GM19025 (cell line): Measurements from ENCODE around the gene SH3D21.

Experiments used
- ATAC-seq: cut with Tn5 transposase; IDR thresholded peaks from one replicate; pipeline ENCODE4 v1.9.1; 2021; ENCODE audit warnings: mild to moderate bottlenecking, low read depth, moderate library complexity; ENCODE audit not compliant: unreplicated experiment

SH3D21 gene

GRCh38 chr1:36306210-36306901 lies at the start of gene SH3D21:
SH3D21 (plus strand) TSS chr1:36306368; CDS start chr1:36306421, 53 bp downstream.
- peak; percentile 22 for ATAC-seq

DNA sequence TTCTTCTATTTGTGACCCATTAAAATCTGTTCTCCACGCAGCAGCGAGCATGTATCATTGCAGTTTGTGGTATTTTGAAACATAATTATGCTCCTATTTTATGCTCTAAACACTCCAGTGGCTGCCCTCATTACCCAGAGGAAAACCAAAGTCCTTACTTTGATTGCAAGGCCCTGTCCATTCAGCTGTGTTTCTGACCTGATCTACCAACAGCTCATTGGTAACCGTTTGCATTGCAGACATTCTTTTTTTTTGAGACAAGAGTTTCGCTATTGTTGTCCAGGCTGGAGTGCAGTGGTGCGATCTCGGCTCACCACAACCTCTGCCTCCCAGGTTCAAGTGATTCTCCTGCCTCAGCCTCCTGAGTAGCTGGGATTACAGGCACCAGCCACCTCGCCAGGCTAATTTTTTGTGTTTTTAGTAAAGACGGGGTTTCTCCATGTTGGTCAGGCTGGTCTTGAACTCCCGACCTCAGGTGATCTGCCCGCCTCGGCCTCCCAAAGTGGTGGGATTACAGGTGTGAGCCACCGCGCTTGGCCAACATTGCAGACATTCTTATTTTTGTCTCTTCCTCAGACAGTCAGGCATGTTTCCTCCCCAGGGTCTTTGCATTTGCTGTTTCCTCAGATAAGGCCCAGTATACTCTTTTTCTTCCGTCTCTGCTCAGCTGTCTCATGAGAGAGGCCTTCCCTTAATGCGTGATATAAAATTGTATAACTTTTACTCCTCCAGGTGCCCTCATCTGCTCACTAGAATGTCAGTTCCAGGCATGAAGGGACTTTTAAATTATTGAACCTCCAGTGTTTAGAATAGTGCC lies 49.4 kb upstream of the SH3D21 start:
- ATAC-seq = no peak

DNA sequence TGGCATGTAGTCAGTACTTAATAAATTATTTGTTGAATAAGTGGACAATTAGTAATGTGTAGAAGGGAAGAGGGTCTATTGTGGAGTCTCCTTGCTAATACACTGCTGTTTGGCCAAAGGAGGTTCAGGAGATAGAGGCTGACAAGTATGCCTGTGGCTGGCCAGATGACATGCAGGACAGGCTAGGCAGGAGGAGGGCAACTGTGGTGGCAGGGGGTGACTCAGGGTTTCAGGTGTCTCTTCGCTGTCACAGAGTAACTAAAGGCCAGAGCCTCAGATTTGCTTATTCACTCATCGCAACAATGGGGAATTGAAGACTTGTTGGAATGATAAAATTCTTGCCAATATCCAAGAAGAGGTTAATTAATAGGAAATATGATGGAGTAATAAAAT lies 48.8 kb upstream of the SH3D21 start:
- ATAC-seq = no peak

GRCh38 chr1:36258960-36259344 lies 47.2 kb upstream of the SH3D21 start:
- ATAC-seq = no peak

DNA sequence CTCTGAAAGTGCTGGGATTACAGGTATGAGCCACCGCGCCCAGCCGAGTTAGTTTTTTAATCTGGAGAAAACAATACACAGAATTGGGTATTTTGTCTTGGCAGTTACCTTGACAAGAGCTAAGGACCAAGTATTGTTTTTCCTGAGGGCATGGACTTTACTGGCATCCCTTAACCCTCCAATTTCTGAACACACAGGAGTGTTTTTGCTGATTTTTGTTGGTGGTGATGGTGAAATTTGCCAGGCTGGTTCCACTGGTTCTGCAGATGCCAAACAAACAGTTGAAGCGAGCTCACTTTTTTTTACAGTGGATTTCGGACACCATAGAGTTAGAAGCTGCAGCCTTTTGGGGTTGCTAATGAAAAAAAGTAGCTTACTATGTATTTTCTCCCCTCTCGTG lies 37.2 kb upstream of the SH3D21 start:
- ATAC-seq = no peak

DNA sequence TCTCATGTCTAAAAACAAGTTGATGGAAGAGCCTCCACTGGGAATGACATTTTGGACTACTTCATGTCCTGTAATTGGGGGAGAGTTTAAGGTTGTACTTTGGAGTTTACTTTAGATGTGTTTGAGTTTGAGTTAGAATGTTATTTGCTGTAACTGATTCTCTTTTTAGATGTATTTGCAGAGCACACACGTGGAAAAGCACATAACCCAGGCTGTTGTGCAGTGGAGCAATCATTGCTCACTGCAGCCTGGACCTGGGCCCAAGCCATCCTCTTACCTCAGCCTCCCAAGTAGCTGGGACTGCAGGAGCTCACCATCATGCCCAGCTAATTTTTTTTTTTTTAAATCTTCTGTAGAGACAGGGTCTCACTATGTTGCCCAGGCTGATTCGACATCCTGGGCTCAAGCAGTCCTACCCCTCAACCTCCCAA lies 36.7 kb upstream of the SH3D21 start:
- no peak for ATAC-seq

- ATAC-seq = no peak
These were observed 33.1 kb upstream of the SH3D21 start for GRCh38 chr1:36273024-36273423.

- ATAC-seq = no peak
These were observed 32.0 kb upstream of the SH3D21 start for GRCh38 chr1:36274201-36274600.

- no peak for ATAC-seq
These were observed 29.5 kb upstream of the SH3D21 start for GRCh38 chr1:36276688-36277087.

DNA sequence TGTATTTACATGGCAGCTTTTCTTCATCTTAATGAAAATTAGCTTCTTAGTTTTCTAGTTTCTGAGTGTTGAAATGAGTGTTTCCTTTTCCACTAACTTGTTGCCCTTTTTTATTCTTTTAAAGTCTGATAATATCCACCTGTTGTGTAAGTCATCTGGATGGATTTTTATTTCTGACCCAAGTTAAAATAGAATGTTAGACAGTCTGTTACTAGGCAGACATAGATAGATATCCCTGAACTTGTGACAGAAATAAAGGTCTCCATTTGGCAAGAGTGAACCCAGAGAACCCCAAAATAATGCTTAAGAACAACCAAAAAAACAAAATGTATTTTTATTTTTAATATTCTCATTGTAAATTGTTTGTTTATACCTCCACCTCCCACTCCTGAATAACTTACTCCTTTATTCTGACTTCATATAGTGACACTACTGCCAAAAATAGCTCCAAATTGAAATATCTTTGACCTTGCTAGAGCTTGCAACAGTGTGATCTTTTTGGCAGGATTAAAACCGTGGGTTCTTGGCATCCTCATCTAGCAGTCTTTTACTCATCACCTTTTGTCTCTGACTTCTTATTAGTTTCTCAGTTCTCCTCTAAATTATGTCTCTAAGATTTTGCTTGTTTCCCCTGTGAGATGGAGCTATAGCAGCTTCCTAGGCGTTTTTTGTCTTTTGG lies 26.9 kb upstream of the SH3D21 start:
- ATAC-seq = no peak

GRCh38 chr1:36279789-36280296 lies 26.3 kb upstream of the SH3D21 start:
- no peak for ATAC-seq

GRCh38 chr1:36284061-36284460 lies 22.1 kb upstream of the SH3D21 start:
- no peak for ATAC-seq

- ATAC-seq = no peak
These were observed 21.7 kb upstream of the SH3D21 start for GRCh38 chr1:36284517-36284916.

- no peak for ATAC-seq
These were observed 20.6 kb upstream of the SH3D21 start for GRCh38 chr1:36285443-36286101.

DNA sequence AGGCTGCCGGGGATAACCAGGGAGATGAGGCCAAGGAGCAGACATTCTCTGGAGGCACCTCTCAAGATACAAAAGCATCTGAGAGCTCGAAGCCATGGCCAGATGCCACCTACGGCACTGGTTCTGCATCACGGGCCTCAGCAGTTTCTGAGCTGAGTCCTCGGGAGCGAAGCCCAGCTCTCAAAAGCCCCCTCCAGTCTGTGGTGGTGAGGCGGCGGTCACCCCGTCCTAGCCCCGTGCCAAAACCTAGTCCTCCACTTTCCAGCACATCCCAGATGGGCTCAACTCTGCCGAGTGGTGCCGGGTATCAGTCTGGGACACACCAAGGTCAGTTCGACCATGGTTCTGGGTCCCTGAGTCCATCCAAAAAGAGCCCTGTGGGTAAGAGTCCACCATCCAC lies 19.4 kb upstream of the SH3D21 start:
- no peak for ATAC-seq

DNA sequence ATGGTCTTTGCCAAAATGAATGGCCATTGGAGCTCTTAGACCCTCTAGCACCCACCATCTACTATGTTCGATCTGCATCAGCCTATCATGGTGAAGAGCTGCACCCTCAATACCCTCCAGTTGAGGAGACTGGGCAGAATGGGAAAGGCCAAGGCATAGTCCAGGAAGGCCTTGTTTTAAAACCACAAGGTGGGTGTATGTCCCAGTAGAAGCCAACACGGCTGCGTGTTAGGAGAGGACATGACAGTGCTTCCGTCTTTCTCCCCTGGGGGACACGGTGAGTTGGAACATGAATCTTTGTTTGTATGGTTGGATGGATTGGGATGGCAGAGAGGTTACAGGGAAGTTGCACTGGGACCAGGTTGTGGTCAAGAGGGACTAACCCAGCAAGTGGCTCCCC lies 18.6 kb upstream of the SH3D21 start:
- ATAC-seq = no peak

GRCh38 chr1:36295390-36295789 lies 10.8 kb upstream of the SH3D21 start:
- no peak for ATAC-seq

DNA sequence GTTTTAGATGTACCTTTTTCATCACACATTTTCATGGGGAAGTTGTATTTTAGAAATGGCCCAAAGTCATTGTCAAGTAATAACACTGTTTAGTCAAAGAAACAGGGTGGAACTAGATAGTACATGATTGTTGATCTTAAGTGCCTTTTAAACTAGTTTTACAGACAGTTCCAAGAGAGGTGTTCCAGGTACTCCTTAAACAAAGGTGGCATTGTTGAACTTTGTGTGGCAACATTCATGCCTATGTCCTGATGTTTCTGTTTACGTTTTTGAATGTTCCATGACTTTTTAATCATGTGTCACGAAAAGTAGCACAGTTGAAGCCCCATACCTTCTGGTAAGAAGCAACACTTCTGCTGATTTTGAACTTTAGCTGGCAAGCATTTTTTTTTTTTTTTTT lies 9.1 kb upstream of the SH3D21 start:
- ATAC-seq = no peak

DNA sequence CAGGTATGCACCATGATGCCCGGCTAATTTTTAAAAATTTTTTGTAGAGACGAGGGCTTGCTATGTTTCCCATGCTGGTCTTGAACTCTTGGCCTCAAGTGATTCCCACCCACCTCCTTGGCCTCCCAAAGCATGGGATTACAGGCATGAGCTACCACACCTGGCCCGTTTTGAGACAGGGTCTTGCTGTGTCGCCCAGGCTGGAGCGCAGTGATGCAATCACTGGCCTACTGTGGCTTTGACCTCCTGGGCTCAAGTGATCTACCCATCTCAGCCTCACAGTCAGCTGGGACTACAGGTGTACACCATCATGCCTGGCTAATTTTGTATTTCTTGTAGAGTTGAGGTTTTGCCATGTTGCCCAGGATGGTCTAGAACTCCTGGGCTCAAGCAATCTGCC lies 7.5 kb upstream of the SH3D21 start:
- ATAC-seq = no peak

- ATAC-seq = no peak
These were observed 5.6 kb upstream of the SH3D21 start for GRCh38 chr1:36300526-36300925.

DNA sequence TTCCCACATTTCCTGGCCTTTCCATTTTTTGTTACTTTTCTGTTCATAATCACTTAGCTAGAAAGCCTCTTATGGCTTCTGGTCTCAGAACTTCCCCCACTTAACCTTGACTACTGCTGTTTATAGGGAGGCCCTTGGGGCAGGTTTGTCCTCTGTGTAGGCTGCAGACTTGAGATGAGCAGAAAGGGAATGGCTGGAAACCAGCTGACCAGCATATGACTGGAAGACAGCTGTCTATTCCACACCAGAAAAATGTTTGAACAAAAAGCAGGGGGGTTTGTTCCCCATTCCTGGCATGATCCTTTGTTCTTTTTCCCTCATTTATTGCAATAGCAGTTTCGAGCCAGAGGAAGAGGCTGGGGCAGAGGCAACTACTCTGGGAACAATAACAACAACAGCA lies 4.9 kb upstream of the SH3D21 start:
- ATAC-seq = no peak
